ENCODE results near the gene THAP9.

THAP9 gene

GRCh38 chr4:82965763-82966162, 65.2 kb downstream of the THAP9 start:
- no peak for DNase-seq

DNA sequence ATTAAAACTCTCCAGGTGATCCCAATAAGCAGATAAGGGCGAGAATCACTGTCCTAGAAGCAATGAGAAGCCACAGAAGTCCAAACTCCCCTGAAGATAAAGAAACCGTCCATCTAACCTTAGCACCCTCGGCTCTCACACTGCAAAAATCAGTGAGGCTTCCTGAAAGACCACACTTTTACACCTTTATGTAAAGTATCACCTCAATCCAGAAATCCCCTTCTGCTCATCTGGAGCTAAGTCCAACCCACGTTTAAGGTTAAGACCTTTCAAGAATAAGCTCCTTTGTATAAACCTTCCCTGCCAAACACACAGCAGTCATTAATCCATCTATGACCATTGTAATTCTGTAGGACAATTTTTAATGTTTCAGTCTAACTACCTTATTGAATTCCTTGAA, 68.4 kb downstream of the THAP9 start:
- DNase-seq = no peak

DNA sequence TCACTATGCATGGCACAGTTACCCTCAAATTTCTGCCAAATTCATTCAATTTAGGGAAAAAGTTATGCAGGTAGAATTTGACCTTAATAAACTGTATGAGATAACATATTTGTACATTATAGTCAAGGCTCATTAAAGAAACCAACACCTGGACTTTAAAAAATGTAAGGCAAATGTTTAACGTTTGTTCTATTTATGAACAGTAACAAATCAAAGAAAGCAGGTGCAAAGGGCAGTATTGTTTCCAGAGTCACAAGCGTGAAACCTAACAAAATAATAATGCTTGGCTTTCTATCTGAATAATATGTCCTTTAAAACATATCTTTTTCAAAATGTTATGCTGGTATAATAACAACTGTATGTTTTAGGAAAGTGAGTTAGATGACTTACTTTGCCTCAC, 68.9 kb downstream of the THAP9 start:
- no peak for DNase-seq

All from right hindlimb (tissue), 1 donor.